GM12878 (cell line): ENCODE data around the gene SHC1. TPM values are rescaled to one million over a fixed set of nuclear protein-coding genes. Genes with fewer than 3 reads are reported as not detected.

Source experiments
- BHLHE40 ChIP-seq, 2 experiments: fragments of 450-650 bp in 1 of 2; IDR thresholded peaks; 2 replicates each; pipeline ENCODE4 v1.6.1; 2011 to 2017; ENCODE audit warnings: low read depth in 2 of 2, borderline replicate concordance in 1 of 2, improper control_type of control experiment in 1 of 2, low read length in 1 of 2, mild to moderate bottlenecking in 1 of 2
- CHD1 ChIP-seq: IDR thresholded peaks from 2 replicates; pipeline ENCODE4 v1.6.1; 2012; ENCODE audit warnings: low read depth, low read length, improper control_type of control experiment
- FOS ChIP-seq: IDR thresholded peaks from 3 replicates; pipeline ENCODE4 v1.6.1; 2011; ENCODE audit warnings: borderline replicate concordance; ENCODE audit not compliant: insufficient read length; ENCODE audit errors: extremely low read depth
- FOXM1 ChIP-seq: IDR thresholded peaks from 2 replicates; pipeline ENCODE4 v1.6.1; 2012; ENCODE audit warnings: low read depth, mild to moderate bottlenecking, inconsistent platforms, low read length, moderate library complexity
- MEF2B ChIP-seq: fragments of 450-650 bp; IDR thresholded peaks from 2 replicates; pipeline ENCODE4 v1.6.1; 2018; ENCODE audit warnings: mild to moderate bottlenecking, moderate library complexity; ENCODE audit not compliant: partially characterized antibody, poor library complexity, severe bottlenecking
- MYB ChIP-seq: fragments of 150-350 bp; IDR thresholded peaks from 2 replicates; pipeline ENCODE4 v1.6.1; 2014; ENCODE audit warnings: mild to moderate bottlenecking, low read depth, low read length, borderline replicate concordance
- POLR2AphosphoS5 ChIP-seq: IDR thresholded peaks from 2 replicates; pipeline ENCODE4 v1.6.1; 2011; ENCODE audit warnings: mild to moderate bottlenecking, low read length, inconsistent platforms
- POU2F2 ChIP-seq: IDR thresholded peaks from 3 replicates; pipeline ENCODE4 v1.6.1; 2011; ENCODE audit warnings: low read depth, mild to moderate bottlenecking, low read length, borderline replicate concordance
- RAD21 ChIP-seq: IDR thresholded peaks from 2 replicates; pipeline ENCODE4 v1.6.1; 2011; ENCODE audit warnings: mild to moderate bottlenecking, low read depth, low read length, moderate library complexity; ENCODE audit not compliant: insufficient read depth
- RCOR1 ChIP-seq: conservative IDR thresholded peaks from 2 replicates; pipeline ENCODE4 v1.6.1; 2012; ENCODE audit warnings: low read depth, low read length, improper control_type of control experiment
- SIX5 ChIP-seq: IDR thresholded peaks from 2 replicates; pipeline ENCODE4 v1.6.1; 2011; ENCODE audit warnings: mild to moderate bottlenecking, low read depth, low read length, moderate library complexity; ENCODE audit not compliant: severe bottlenecking
- YY1 ChIP-seq: IDR thresholded peaks from 2 replicates; pipeline ENCODE4 v1.6.1; 2011; ENCODE audit warnings: low read depth, mild to moderate bottlenecking, low read length
- ZNF384 ChIP-seq: IDR thresholded peaks from 2 replicates; pipeline ENCODE4 v1.6.1; 2012; ENCODE audit warnings: low read depth, mild to moderate bottlenecking, low read length, improper control_type of control experiment, borderline replicate concordance
- polyA plus RNA-seq, 11 experiments: library from polyadenylated mRNA; depleted of rRNA in 4 of 11; unstranded in 6 of 11; stranded (reverse) in 5 of 11; fragments of >200 nt; fragmentation: Nextera tagmentation in 4 of 11; fragmentation: Illumina TruSeq in 1 of 11; extraction: Ambion mirVana in 4 of 11; extraction: Trizol in 1 of 11; gene quantifications; 1 replicate in 1 of 11; 2 replicates in 10 of 11; pipeline versions ENCODE4 v1.2.1 to v1.2.3, GENCODE V29; 2011 to 2016; ENCODE audit warnings: inconsistent platforms in 2 of 11, missing spikeins in 2 of 11, low read depth in 1 of 11
- total RNA-seq, 4 experiments: library from RNA; depleted of rRNA in 3 of 4; stranded (reverse); fragments of >200 nt in 3 of 4; fragmentation: Illumina TruSeq in 1 of 4; extraction: Trizol in 1 of 4; gene quantifications; 2 replicates each; pipeline versions ENCODE4 v1.2.1 to v1.2.3, GENCODE V29; 2013 to 2021
- TF ChIP-seq, protein P1 (sequence below): fragments of 450-650 bp; IDR thresholded peaks from 2 replicates; pipeline ENCODE4 v1.6.1; 2017; ENCODE audit warnings: mild to moderate bottlenecking
- TF ChIP-seq, protein P2 (sequence below): IDR thresholded peaks from 2 replicates; pipeline ENCODE4 v1.6.1; 2012; ENCODE audit warnings: low read length, inconsistent platforms
- TF ChIP-seq, protein P3 (sequence below): fragments of 450-650 bp; IDR thresholded peaks from 2 replicates; pipeline ENCODE4 v1.6.1; 2017; ENCODE audit warnings: borderline replicate concordance
- TF ChIP-seq, protein P4 (sequence below), 3 experiments: IDR thresholded peaks in 2 of 3; conservative IDR thresholded peaks in 1 of 3; 2 replicates each; pipeline ENCODE4 v1.5.1; 2011; ENCODE audit warnings: low read depth in 3 of 3, low read length in 3 of 3, mild to moderate bottlenecking in 3 of 3, control low read depth in 2 of 3, moderate library complexity in 2 of 3, inconsistent platforms in 1 of 3, mixed read lengths in 1 of 3; ENCODE audit not compliant: control insufficient read depth in 2 of 3, insufficient read depth in 1 of 3; ENCODE audit errors: extremely low read depth in 1 of 3
- TF ChIP-seq, protein P5 (sequence below): fragments of 450-650 bp; IDR thresholded peaks from 2 replicates; pipeline ENCODE4 v1.6.1; 2014; ENCODE audit warnings: mild to moderate bottlenecking
- TF ChIP-seq, protein P6 (sequence below): IDR thresholded peaks from 2 replicates; pipeline ENCODE4 v1.6.1; 2011; ENCODE audit warnings: mild to moderate bottlenecking, low read depth, low read length, moderate library complexity; ENCODE audit not compliant: insufficient replicate concordance

SHC1 gene
- total and polyA plus RNA-seq, 10 of the 15 experiments (the other 5 are each of a cell fraction or from before 2014, with no cell fraction given), result 2.6 to 49.3 (median 25.2) TPM

DNA sequence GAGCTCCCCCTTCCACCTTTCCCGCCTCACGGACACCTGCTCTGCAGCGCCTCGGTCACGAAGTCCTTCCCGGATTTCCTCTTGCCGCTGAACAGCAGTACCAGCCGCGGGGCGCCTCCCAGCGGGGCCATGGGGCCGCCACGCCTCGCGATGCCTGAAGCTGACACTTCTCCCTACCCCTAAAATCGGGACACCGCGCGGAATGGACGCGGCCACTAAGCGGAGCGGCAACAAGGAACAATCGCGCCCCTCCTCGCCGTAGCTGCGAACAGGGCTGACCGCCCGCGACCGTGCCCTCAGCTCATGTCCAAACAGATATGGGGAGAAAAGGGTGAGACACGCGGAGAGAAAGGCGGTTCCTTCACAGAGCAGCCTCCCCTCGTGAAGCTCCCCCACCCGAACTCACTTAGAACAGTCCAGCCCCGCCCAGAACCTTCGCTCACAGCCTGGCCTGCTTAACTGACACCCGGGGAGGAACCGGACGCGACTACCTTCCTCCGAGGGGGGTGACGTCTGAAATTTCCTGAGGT is 33.9 kb downstream of the SHC1 start, which contains the start of gene PMVK (continued):
- peak; percentile 38; the same call in 1 of the 3 replicates for TF ChIP-seq POU2F2
- TF ChIP-seq, protein P1, sequence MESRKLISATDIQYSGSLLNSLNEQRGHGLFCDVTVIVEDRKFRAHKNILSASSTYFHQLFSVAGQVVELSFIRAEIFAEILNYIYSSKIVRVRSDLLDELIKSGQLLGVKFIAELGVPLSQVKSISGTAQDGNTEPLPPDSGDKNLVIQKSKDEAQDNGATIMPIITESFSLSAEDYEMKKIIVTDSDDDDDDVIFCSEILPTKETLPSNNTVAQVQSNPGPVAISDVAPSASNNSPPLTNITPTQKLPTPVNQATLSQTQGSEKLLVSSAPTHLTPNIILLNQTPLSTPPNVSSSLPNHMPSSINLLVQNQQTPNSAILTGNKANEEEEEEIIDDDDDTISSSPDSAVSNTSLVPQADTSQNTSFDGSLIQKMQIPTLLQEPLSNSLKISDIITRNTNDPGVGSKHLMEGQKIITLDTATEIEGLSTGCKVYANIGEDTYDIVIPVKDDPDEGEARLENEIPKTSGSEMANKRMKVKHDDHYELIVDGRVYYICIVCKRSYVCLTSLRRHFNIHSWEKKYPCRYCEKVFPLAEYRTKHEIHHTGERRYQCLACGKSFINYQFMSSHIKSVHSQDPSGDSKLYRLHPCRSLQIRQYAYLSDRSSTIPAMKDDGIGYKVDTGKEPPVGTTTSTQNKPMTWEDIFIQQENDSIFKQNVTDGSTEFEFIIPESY, result no peak
- TF ChIP-seq, protein P2, sequence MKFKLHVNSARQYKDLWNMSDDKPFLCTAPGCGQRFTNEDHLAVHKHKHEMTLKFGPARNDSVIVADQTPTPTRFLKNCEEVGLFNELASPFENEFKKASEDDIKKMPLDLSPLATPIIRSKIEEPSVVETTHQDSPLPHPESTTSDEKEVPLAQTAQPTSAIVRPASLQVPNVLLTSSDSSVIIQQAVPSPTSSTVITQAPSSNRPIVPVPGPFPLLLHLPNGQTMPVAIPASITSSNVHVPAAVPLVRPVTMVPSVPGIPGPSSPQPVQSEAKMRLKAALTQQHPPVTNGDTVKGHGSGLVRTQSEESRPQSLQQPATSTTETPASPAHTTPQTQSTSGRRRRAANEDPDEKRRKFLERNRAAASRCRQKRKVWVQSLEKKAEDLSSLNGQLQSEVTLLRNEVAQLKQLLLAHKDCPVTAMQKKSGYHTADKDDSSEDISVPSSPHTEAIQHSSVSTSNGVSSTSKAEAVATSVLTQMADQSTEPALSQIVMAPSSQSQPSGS, result no peak
- TF ChIP-seq, protein P3, sequence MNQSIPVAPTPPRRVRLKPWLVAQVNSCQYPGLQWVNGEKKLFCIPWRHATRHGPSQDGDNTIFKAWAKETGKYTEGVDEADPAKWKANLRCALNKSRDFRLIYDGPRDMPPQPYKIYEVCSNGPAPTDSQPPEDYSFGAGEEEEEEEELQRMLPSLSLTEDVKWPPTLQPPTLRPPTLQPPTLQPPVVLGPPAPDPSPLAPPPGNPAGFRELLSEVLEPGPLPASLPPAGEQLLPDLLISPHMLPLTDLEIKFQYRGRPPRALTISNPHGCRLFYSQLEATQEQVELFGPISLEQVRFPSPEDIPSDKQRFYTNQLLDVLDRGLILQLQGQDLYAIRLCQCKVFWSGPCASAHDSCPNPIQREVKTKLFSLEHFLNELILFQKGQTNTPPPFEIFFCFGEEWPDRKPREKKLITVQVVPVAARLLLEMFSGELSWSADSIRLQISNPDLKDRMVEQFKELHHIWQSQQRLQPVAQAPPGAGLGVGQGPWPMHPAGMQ, result no peak
- no peak for TF ChIP-seq ZNF384
- TF ChIP-seq MEF2B, result peak; percentile 47
- no peak for TF ChIP-seq MYB
- no peak for TF ChIP-seq RCOR1
- no peak for TF ChIP-seq CHD1
- TF ChIP-seq, protein P4, sequence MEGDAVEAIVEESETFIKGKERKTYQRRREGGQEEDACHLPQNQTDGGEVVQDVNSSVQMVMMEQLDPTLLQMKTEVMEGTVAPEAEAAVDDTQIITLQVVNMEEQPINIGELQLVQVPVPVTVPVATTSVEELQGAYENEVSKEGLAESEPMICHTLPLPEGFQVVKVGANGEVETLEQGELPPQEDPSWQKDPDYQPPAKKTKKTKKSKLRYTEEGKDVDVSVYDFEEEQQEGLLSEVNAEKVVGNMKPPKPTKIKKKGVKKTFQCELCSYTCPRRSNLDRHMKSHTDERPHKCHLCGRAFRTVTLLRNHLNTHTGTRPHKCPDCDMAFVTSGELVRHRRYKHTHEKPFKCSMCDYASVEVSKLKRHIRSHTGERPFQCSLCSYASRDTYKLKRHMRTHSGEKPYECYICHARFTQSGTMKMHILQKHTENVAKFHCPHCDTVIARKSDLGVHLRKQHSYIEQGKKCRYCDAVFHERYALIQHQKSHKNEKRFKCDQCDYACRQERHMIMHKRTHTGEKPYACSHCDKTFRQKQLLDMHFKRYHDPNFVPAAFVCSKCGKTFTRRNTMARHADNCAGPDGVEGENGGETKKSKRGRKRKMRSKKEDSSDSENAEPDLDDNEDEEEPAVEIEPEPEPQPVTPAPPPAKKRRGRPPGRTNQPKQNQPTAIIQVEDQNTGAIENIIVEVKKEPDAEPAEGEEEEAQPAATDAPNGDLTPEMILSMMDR (IDR thresholded peaks at IDR 0.05 in 2 of 3, conservative IDR thresholded peaks at IDR 0.05 in 1 of 3; ENCODE audit: control insufficient read depth in 2 of 3, extremely low read depth in 1 of 3, insufficient read depth in 1 of 3, low read depth in 3 of 3, low read length in 3 of 3), result peak; percentile 24 to 47 (median 41); a peak in 4 of 6 replicates
- no peak for TF ChIP-seq FOXM1
- TF ChIP-seq, protein P5, sequence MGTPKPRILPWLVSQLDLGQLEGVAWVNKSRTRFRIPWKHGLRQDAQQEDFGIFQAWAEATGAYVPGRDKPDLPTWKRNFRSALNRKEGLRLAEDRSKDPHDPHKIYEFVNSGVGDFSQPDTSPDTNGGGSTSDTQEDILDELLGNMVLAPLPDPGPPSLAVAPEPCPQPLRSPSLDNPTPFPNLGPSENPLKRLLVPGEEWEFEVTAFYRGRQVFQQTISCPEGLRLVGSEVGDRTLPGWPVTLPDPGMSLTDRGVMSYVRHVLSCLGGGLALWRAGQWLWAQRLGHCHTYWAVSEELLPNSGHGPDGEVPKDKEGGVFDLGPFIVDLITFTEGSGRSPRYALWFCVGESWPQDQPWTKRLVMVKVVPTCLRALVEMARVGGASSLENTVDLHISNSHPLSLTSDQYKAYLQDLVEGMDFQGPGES, result 0 out of 2 replicates have a peak, but pooled peaks have one; percentile 41
- TF ChIP-seq BHLHE40 (IDR thresholded peaks at IDR 0.05; ENCODE audit: borderline replicate concordance in 1 of 2, low read depth in 2 of 2, low read length in 1 of 2), result peak in 1 of 2 experiments; percentile 97; a peak in 2 of 4 replicates
- TF ChIP-seq, protein P6, sequence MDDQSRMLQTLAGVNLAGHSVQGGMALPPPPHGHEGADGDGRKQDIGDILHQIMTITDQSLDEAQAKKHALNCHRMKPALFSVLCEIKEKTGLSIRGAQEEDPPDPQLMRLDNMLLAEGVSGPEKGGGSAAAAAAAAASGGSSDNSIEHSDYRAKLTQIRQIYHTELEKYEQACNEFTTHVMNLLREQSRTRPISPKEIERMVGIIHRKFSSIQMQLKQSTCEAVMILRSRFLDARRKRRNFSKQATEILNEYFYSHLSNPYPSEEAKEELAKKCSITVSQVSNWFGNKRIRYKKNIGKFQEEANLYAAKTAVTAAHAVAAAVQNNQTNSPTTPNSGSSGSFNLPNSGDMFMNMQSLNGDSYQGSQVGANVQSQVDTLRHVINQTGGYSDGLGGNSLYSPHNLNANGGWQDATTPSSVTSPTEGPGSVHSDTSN, result peak; percentile 85
- TF ChIP-seq POLR2AphosphoS5, result peak; percentile 87
- peak; percentile 7; the same call in 1 of the 2 replicates for TF ChIP-seq RAD21
- peak; percentile 68; the same call in 1 of the 2 replicates for TF ChIP-seq YY1
- no peak for TF ChIP-seq FOS
- no peak for TF ChIP-seq SIX5
